EH (cell line): ENCODE measurements around the gene KCNJ6.
"Not testable (repeated sequence)": the region's sequence is repeated elsewhere in the genome, so short reads cannot be mapped to it uniquely, and the experiment has no call there.

Source experiments
- DNase-seq: peaks from one replicate; pipeline ENCODE4 v3.0.0-alpha.2; 2015; ENCODE audit warnings: low read depth

Gene KCNJ6

GRCh38 chr21:37673801-37674575, 242.3 kb downstream of the KCNJ6 start:
- DNase-seq = no peak

GRCh38 chr21:37671381-37671780, 244.9 kb downstream of the KCNJ6 start:
- DNase-seq = no peak

- DNase-seq = peak; percentile 72
Observed at GRCh38 chr21:37670883-37671282, 245.4 kb downstream of the KCNJ6 start.

GRCh38 chr21:37669249-37669648, 247.0 kb downstream of the KCNJ6 start:
- no peak for DNase-seq

- no peak for DNase-seq
Observed at GRCh38 chr21:37668462-37669239, 247.6 kb downstream of the KCNJ6 start.

- no peak for DNase-seq
Observed at GRCh38 chr21:37667380-37667779, 248.9 kb downstream of the KCNJ6 start.

GRCh38 chr21:37665230-37666024, 250.8 kb downstream of the KCNJ6 start:
- no peak for DNase-seq

- not testable (repeated sequence) for DNase-seq
Observed at GRCh38 chr21:37662227-37662626, 254.0 kb downstream of the KCNJ6 start.

- DNase-seq = no peak
Observed at GRCh38 chr21:37660709-37661108, 255.5 kb downstream of the KCNJ6 start.

- DNase-seq = no peak
Observed at GRCh38 chr21:37659874-37660273, 256.4 kb downstream of the KCNJ6 start.

GRCh38 chr21:37658817-37659458, 257.3 kb downstream of the KCNJ6 start:
- peak; percentile 87 for DNase-seq

- DNase-seq = peak; percentile 22
Observed at GRCh38 chr21:37658121-37658816, 258.0 kb downstream of the KCNJ6 start.

GRCh38 chr21:37656899-37657298, 259.4 kb downstream of the KCNJ6 start:
- DNase-seq = no peak

- DNase-seq = peak; percentile 19
Observed at GRCh38 chr21:37655611-37656300, 260.5 kb downstream of the KCNJ6 start.

GRCh38 chr21:37654596-37654995, 261.7 kb downstream of the KCNJ6 start:
- DNase-seq = no peak

- no peak for DNase-seq
Observed at GRCh38 chr21:37653201-37653600, 263.1 kb downstream of the KCNJ6 start.

- DNase-seq = no peak
Observed at GRCh38 chr21:37647781-37648180, 268.5 kb downstream of the KCNJ6 start.

- not testable (repeated sequence) for DNase-seq
Observed at GRCh38 chr21:37646761-37647160, 269.5 kb downstream of the KCNJ6 start.

GRCh38 chr21:37645848-37646247, 270.4 kb downstream of the KCNJ6 start:
- peak; percentile 61 for DNase-seq

GRCh38 chr21:37644636-37645035, 271.6 kb downstream of the KCNJ6 start:
- DNase-seq = no peak

GRCh38 chr21:37643862-37644261, 272.4 kb downstream of the KCNJ6 start:
- not testable (repeated sequence) for DNase-seq
